Measurements from ENCODE around the gene DIAPH3.

Gene DIAPH3

DNA sequence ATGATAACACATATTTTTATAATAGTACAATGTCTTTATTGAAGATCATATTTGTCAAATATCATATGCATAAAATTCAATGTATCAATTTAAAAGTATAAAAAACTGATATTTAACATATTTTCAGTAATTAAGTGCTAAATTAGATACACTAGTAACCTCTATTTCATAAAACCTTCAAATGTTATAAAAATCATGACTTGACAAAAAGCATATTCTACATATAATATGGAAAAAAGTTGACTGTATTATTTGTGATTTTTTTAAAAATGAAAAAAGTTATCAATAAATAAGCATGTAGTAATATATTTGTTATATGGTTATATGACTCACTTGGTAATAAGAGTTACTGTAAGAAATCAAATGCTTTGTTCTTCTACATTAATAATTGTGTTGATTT lies 356.9 kb downstream of the DIAPH3 start:
- ChIA-PET POLR2A (no interaction called here), CTCF (interaction anchor here (1.1 kb wide), 1 partner anchor 32 kb away, joined by 3 read pairs; no protein-coding TSS in a partner anchor)
- DNase-seq (ENCODE audit: extremely low spot score) = no peak
- TF ChIP-seq, protein P1, sequence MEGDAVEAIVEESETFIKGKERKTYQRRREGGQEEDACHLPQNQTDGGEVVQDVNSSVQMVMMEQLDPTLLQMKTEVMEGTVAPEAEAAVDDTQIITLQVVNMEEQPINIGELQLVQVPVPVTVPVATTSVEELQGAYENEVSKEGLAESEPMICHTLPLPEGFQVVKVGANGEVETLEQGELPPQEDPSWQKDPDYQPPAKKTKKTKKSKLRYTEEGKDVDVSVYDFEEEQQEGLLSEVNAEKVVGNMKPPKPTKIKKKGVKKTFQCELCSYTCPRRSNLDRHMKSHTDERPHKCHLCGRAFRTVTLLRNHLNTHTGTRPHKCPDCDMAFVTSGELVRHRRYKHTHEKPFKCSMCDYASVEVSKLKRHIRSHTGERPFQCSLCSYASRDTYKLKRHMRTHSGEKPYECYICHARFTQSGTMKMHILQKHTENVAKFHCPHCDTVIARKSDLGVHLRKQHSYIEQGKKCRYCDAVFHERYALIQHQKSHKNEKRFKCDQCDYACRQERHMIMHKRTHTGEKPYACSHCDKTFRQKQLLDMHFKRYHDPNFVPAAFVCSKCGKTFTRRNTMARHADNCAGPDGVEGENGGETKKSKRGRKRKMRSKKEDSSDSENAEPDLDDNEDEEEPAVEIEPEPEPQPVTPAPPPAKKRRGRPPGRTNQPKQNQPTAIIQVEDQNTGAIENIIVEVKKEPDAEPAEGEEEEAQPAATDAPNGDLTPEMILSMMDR (IDR thresholded peaks at IDR 0.05; ENCODE audit: control extremely low read depth, extremely low read depth, low read depth, missing control alignments) = no peak

DNA sequence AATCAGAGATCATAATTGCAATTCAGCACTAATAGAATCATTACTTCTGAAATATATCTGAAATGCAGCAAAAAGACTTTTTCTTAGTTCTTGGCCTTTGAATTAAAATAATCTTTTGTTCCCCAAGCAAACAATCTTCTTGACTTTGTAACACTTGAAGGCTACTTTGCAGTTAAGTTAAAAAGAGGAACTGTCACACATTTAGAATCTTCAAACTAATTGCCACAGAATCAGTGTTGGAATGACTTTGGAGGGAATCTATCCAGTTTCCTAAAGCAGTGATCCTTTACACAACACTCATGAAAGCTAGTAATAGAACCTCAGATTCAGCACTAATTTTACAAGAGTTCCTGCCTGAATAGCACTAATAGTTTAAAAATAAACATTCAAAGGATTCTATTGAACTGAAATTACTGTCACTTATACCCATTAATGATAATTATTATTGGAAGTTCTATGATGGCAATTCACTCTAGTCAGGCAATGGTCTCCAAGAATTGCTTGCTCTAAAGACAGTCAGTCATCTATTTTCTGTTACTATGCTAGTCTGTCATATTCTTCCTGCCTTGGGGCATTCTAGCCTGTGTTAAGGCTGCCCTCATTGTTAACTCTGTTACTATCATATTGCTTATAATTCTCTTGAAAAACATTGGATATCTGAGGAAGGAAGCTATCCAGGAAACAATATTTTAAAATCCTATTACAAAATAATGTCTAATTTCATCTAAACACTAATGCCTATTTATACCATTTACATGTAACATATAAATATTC lies 362.4 kb downstream of the DIAPH3 start:
- no peak for DNase-seq (ENCODE audit: extremely low spot score)
- TF ChIP-seq, protein P1 (IDR thresholded peaks at IDR 0.05; ENCODE audit: control extremely low read depth, extremely low read depth, low read depth, missing control alignments) = no peak
- ChIA-PET CTCF (no interaction called here), POLR2A (no interaction called here)

DNA sequence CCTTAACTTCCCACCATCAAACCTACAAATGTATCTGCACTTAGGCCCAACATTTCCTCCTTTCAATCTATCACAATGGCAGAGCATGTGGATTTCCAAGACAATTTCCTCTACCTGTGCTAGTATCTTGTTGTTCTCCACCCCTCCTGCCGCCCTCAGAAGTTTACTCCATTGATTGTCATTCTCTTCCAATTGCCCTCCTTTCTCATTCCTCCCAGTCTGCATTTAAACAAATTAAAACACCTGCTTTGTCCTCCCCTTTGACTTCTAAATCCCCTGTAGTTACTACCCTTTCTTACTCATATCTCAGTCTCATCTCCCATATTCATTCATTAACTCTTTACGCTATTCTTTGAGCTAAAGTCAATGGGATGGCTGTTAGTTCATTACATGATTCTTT lies 370.6 kb downstream of the DIAPH3 start:
- TF ChIP-seq, protein P1 (IDR thresholded peaks at IDR 0.05; ENCODE audit: control extremely low read depth, extremely low read depth, low read depth, missing control alignments) = no peak
- CTCF ChIA-PET = interaction anchor here (1.2 to 1.5 kb wide), 2 partner anchors 14 to 35 kb away, joined by 3 read pairs; no protein-coding TSS in a partner anchor
- no peak for DNase-seq (ENCODE audit: extremely low spot score)
- POLR2A ChIA-PET = no interaction called here

DNA sequence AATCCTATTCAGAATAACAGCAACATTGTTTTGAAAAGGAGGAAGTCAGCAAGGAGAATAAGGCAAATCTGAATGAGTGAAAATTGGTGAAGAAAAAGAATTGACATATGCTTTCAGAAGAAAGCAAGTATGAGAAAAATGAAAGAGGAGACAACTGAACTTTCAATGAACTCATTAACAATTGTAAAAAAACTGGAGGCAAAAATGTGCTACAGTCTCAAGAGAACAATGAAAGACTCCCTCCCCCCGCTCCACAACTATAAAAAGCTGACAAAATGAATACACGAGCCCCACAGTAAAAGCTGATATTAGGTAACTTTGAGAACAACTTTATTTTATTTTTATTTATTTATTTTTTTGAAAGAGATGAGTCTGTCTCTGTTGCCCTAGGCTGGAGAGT lies 373.1 kb downstream of the DIAPH3 start:
- TF ChIP-seq, protein P1 (IDR thresholded peaks at IDR 0.05; ENCODE audit: control extremely low read depth, extremely low read depth, low read depth, missing control alignments) = no peak
- ChIA-PET CTCF (interaction anchor here (1.3 to 2.1 kb wide), 3 partner anchors 13 to 108 kb away, joined by 3 to 6 read pairs (median 3); no protein-coding TSS in a partner anchor), POLR2A (no interaction called here)
- no peak for DNase-seq (ENCODE audit: extremely low spot score)

DNA sequence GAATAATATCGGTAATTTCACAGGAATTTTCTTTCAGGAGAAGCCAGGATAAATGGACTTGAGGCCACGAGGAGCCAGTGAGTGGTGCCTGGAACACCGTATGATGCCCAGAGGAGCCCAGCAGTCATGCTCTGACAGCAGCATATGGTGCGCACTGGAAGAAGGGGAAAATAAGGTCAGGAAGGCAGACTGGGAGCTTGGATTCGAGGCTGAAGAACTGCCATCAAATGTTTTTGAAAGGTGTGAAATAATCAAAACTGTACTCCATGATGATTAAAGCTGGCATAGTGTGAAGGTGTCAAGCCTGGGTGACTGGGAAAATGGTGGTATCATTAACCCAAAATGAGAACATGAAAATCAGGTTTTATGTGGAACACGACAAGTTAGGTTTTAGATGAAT lies 374.2 kb downstream of the DIAPH3 start:
- TF ChIP-seq, protein P1 (IDR thresholded peaks at IDR 0.05; ENCODE audit: control extremely low read depth, extremely low read depth, low read depth, missing control alignments) = no peak
- POLR2A ChIA-PET = no interaction called here
- CTCF ChIA-PET = interaction anchor here (1.1 to 1.8 kb wide), 4 partner anchors 9 to 48 kb away, joined by 3 to 7 read pairs (median 4); no protein-coding TSS in a partner anchor

DNA sequence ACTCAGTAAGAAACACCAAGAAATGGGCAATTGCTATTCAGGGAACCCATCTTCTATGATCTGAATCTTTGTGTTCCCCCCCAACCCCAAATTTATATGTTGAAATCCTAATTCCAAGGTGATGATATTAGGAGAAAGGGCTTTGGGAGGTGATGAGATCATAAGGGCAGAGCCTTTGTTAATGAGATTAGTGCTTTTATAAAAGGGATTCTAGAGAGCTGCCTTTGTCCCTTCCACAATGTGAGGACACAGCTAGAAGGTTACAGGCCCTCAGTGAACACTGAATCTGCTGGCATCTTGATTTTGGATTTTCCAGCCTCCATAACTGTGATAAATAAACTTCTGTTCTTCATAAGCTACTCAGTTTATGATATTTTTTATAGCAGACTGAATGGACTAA lies 376.0 kb downstream of the DIAPH3 start:
- CTCF ChIA-PET = interaction anchor here (0.9 to 1.9 kb wide), 3 partner anchors 10 to 68 kb away, joined by 3 to 4 read pairs (median 4); no protein-coding TSS in a partner anchor
- no peak for DNase-seq (ENCODE audit: extremely low spot score)
- TF ChIP-seq, protein P1 (IDR thresholded peaks at IDR 0.05; ENCODE audit: control extremely low read depth, extremely low read depth, low read depth, missing control alignments) = no peak
- POLR2A ChIA-PET = no interaction called here

More for the DNA sequence above, 374.2 kb downstream of the DIAPH3 start:
- DNase-seq (ENCODE audit: extremely low spot score) = no peak

Measured in GM10248 (cell line).